HCT116 (cell line): ENCODE data around the gene BNC2. TPM values are rescaled to one million over a fixed set of nuclear protein-coding genes. Genes with fewer than 3 reads are reported as not detected.

Experiments used
- ATAC-seq: fragments of 200-7000 bp; cut with Tn5 transposase; 2 replicates; pipeline ENCODE4 v1.9.1; 2020; ENCODE audit warnings: mild to moderate bottlenecking, moderate library complexity
- BruUV-seq: library from RNA; stranded (reverse); fragments of 400-500 nt; replicated peaks from 2 replicates; lab custom pipeline; 2021; lab: Mats Ljungman, UMichigan
- CTCF ChIA-PET: fragments of 300-600 bp; sonication (Branson Sonifier 250); formaldehyde crosslinking; loops from one replicate; lab custom pipeline; 2021; ENCODE audit warnings: antibody characterized with exemption; lab: Charles Lee
- POLR2A ChIA-PET: fragments of 300-600, 350-600 bp; sonication (Branson Sonifier 250); formaldehyde crosslinking; loops from one replicate; lab custom pipeline; 2021; ENCODE audit warnings: antibody characterized with exemption; lab: Charles Lee
- RAD21 ChIA-PET, 2 experiments: fragments of 300-600 bp; sonication (Branson Sonifier 250); formaldehyde crosslinking; loops; one replicate each; lab custom pipeline; 2023; ENCODE audit warnings: low total read pairs in 2 of 2; ENCODE audit not compliant: uncharacterized antibody in 2 of 2, unreplicated experiment in 2 of 2, low non-redundant PET in 1 of 2; lab: Charles Lee
- DNase-seq: peaks from one replicate; pipeline ENCODE4 v3.0.0-alpha.2; 2010; ENCODE audit warnings: low read depth, low spot score
- H2AFZ ChIP-seq: fragments of 200-600 bp; shearing (Covaris generic), sonication (generic); 2 replicates; pipeline ENCODE4 v1.6.1; 2017; ENCODE audit warnings: low read depth, mixed run types, mixed read lengths, antibody characterized with exemption, low read length; ENCODE audit not compliant: poor library complexity, severe bottlenecking
- H3K27ac ChIP-seq: 2 replicates; pipeline ENCODE4 v1.5.1; 2012; ENCODE audit warnings: low read depth, low read length
- H3K27me3 ChIP-seq: fragments of 200-600 bp; sonication (generic); 2 replicates; pipeline ENCODE4 v1.6.1; 2016; ENCODE audit warnings: mixed run types, low read length, mixed read lengths; ENCODE audit not compliant: insufficient read depth
- H3K36me3 ChIP-seq, 2 experiments: fragments of 200-500 bp in 1 of 2; fragments of 200-600 bp in 1 of 2; sonication (Bioruptor generic) in 1 of 2; sonication (generic) in 1 of 2; 2 replicates each; pipeline versions ENCODE4 v1.5.1 to v1.6.1; 2014 to 2016; ENCODE audit warnings: low read length in 2 of 2, inconsistent platforms in 1 of 2, mixed read lengths in 1 of 2, mixed run types in 1 of 2; ENCODE audit not compliant: insufficient read depth in 2 of 2, control insufficient read depth in 1 of 2
- H3K4me1 ChIP-seq, 2 experiments: fragments of 200-600 bp in 1 of 2; sonication (generic) in 1 of 2; 2 replicates each; pipeline versions ENCODE4 v1.5.1 to v1.6.1; 2012 to 2017; ENCODE audit warnings: low read length in 2 of 2, inconsistent platforms in 1 of 2, mild to moderate bottlenecking in 1 of 2, mixed read lengths in 1 of 2, mixed run types in 1 of 2, moderate library complexity in 1 of 2; ENCODE audit not compliant: insufficient read depth in 2 of 2, control insufficient read depth in 1 of 2
- H3K4me2 ChIP-seq: fragments of 200-600 bp; sonication (generic); 2 replicates; pipeline ENCODE4 v1.6.1; 2017; ENCODE audit warnings: mixed run types, low read length, mixed read lengths
- H3K4me3 ChIP-seq, 2 experiments: fragments of 200-600 bp in 1 of 2; sonication (generic) in 1 of 2; replicated peaks in 1 of 2; 2 replicates each; pipeline ENCODE4 v1.5.1; 2011 to 2016; ENCODE audit warnings: low read length in 2 of 2, control low read depth in 1 of 2, low read depth in 1 of 2, mild to moderate bottlenecking in 1 of 2, mixed read lengths in 1 of 2, mixed run types in 1 of 2
- H3K79me2 ChIP-seq: fragments of 200-600 bp; sonication (generic); 2 replicates; pipeline ENCODE4 v1.6.1; 2017; ENCODE audit warnings: mild to moderate bottlenecking, mixed run types, low read length, moderate library complexity, mixed read lengths; ENCODE audit not compliant: insufficient read depth
- H3K9ac ChIP-seq: fragments of 200-600 bp; sonication (generic); 2 replicates; pipeline ENCODE4 v1.6.1; 2016; ENCODE audit warnings: low read length, mixed read lengths
- H3K9me2 ChIP-seq: fragments of 200-600 bp; sonication (generic), shearing (Covaris generic); 2 replicates; pipeline ENCODE4 v1.6.1; 2017; ENCODE audit warnings: mixed run types, mild to moderate bottlenecking, moderate library complexity; ENCODE audit not compliant: insufficient read depth
- H3K9me3 ChIP-seq, 2 experiments: fragments of 200-500 bp in 1 of 2; fragments of 200-600 bp in 1 of 2; sonication (Bioruptor generic) in 1 of 2; sonication (generic) in 1 of 2; 2 replicates each; pipeline ENCODE4 v1.6.1; 2014 to 2017; ENCODE audit warnings: low read length in 2 of 2, mixed read lengths in 2 of 2, inconsistent platforms in 1 of 2, low read depth in 1 of 2, mild to moderate bottlenecking in 1 of 2, mixed run types in 1 of 2, moderate library complexity in 1 of 2; ENCODE audit not compliant: control insufficient read depth in 1 of 2, insufficient read depth in 1 of 2
- H4K20me1 ChIP-seq: fragments of 200-600 bp; sonication (generic), shearing (Covaris generic); 2 replicates; pipeline ENCODE4 v1.6.1; 2017; ENCODE audit warnings: mixed run types, mild to moderate bottlenecking, moderate library complexity; ENCODE audit not compliant: insufficient read depth
- CBX3 ChIP-seq: IDR thresholded peaks from 2 replicates; pipeline ENCODE4 v1.6.1; 2012; ENCODE audit warnings: low read depth
- FOSL1 ChIP-seq: IDR thresholded peaks from 2 replicates; pipeline ENCODE4 v1.6.1; 2012; ENCODE audit warnings: low read depth
- JUND ChIP-seq: IDR thresholded peaks from 2 replicates; pipeline ENCODE4 v1.6.1; 2012
- POLR2AphosphoS5 ChIP-seq: IDR thresholded peaks from 2 replicates; pipeline ENCODE4 v1.6.1; 2011; ENCODE audit warnings: mild to moderate bottlenecking, low read depth, low read length, moderate library complexity
- RAD21 ChIP-seq: IDR thresholded peaks from 2 replicates; pipeline ENCODE4 v1.6.1; 2012; ENCODE audit warnings: low read depth, mild to moderate bottlenecking
- SIN3A ChIP-seq: IDR thresholded peaks from 2 replicates; pipeline ENCODE4 v1.6.1; 2012; ENCODE audit warnings: low read depth
- SP1 ChIP-seq: IDR thresholded peaks from 2 replicates; pipeline ENCODE4 v1.6.1; 2012; ENCODE audit warnings: low read depth
- SRF ChIP-seq: IDR thresholded peaks from 2 replicates; pipeline ENCODE4 v1.6.1; 2012; ENCODE audit warnings: low read depth
- YY1 ChIP-seq: IDR thresholded peaks from 2 replicates; pipeline ENCODE4 v1.6.1; 2011; ENCODE audit warnings: low read length, low read depth, moderate library complexity, mild to moderate bottlenecking; ENCODE audit not compliant: insufficient replicate concordance; ENCODE audit errors: extremely low read depth
- ZNF274 ChIP-seq: fragments of 200-500 bp; sonication (Bioruptor generic); IDR thresholded peaks from 2 replicates; pipeline ENCODE4 v1.6.1; 2014; ENCODE audit warnings: mild to moderate bottlenecking, low read depth, low read length, inconsistent platforms
- intact Hi-C: fragments of 100-400 bp; cut with micrococcal nuclease; formaldehyde crosslinking; loops from 2 replicates; pipeline ENCODE4 v1.10.0; 2022
- total RNA-seq: library from RNA; stranded (reverse); gene quantifications from one replicate; pipeline ENCODE4 v1.2.1, GENCODE V29; 2021; ENCODE audit not compliant: unreplicated experiment
- TF ChIP-seq, protein P1 (sequence below), 3 experiments: fragments of 200-600 bp in 1 of 3; sonication (generic) in 1 of 3; IDR thresholded peaks in 2 of 3; conservative IDR thresholded peaks in 1 of 3; 2 replicates each; pipeline ENCODE4 v1.5.1; 2012 to 2017; ENCODE audit warnings: low read depth in 2 of 3, low read length in 2 of 3, antibody characterized with exemption in 1 of 3, borderline replicate concordance in 1 of 3, control low read depth in 1 of 3, mild to moderate bottlenecking in 1 of 3, mixed read lengths in 1 of 3, mixed run types in 1 of 3, moderate library complexity in 1 of 3; ENCODE audit not compliant: insufficient read depth in 1 of 3
- TF ChIP-seq, protein P2 (sequence below): IDR thresholded peaks from 2 replicates; pipeline ENCODE4 v1.6.1; 2012
- TF ChIP-seq, protein P3 (sequence below): IDR thresholded peaks from 2 replicates; pipeline ENCODE4 v1.6.1; 2012; ENCODE audit warnings: low read depth
- TF ChIP-seq, protein P4 (sequence below): IDR thresholded peaks from 2 replicates; pipeline ENCODE4 v1.6.1; 2011; ENCODE audit warnings: mild to moderate bottlenecking, low read length, moderate library complexity; ENCODE audit not compliant: insufficient replicate concordance; ENCODE audit errors: extremely low read depth

BNC2 gene
- total RNA-seq, 1 experiment from 2014 or later = 0.37 TPM

DNA sequence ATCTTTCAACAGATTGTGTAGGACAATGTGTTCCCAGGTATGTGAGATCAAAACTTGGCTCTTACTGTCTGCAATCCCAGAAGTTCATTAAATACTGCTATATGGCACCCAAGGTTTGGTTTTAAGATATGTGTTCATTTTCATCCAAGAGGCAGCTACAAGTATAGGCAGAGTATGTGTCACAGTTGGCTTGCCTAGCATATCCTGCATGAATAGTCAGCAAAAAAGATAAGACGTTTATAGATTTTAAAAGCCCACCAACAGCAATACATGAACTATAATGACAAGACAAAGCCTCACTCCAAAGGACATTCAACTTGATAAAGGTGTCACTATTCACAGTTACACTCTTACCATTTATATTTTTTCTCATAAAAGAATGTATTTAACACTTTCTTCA, 99.1 kb downstream of the BNC2 start (continued):
- TF ChIP-seq, protein P1, sequence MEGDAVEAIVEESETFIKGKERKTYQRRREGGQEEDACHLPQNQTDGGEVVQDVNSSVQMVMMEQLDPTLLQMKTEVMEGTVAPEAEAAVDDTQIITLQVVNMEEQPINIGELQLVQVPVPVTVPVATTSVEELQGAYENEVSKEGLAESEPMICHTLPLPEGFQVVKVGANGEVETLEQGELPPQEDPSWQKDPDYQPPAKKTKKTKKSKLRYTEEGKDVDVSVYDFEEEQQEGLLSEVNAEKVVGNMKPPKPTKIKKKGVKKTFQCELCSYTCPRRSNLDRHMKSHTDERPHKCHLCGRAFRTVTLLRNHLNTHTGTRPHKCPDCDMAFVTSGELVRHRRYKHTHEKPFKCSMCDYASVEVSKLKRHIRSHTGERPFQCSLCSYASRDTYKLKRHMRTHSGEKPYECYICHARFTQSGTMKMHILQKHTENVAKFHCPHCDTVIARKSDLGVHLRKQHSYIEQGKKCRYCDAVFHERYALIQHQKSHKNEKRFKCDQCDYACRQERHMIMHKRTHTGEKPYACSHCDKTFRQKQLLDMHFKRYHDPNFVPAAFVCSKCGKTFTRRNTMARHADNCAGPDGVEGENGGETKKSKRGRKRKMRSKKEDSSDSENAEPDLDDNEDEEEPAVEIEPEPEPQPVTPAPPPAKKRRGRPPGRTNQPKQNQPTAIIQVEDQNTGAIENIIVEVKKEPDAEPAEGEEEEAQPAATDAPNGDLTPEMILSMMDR (IDR thresholded peaks at IDR 0.05 in 2 of 3, conservative IDR thresholded peaks at IDR 0.05 in 1 of 3; ENCODE audit: borderline replicate concordance in 1 of 3, insufficient read depth in 1 of 3, low read depth in 2 of 3, low read length in 2 of 3) = no peak

DNA sequence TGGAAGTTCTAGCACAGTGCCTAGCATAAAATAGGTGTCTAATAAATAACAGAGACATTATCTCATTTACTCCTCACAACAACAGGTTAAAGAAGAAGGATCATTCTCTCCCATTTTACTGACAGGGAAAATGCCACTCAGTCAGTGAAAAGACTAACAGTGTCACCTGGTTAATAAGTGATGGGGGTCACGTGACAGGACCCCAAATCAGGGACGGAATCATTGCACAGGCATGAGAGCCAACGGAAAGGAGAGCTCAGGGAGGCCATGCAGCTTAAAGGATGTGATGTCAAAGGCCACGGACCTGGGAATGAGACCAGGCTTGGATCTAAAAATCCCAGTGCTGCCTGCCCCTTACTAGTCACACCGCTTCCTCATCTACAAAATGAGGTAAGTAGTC, 101.2 kb downstream of the BNC2 start:
- CTCF ChIA-PET = no interaction called here
- H4K20me1 ChIP-seq = no peaks in the 10 kb centered on the region

More for the DNA sequence above, 101.2 kb downstream of the BNC2 start:
- Histone ChIP-seq H2AFZ (no peak overlapping the region), H3K27ac (no peak overlapping the region), H3K4me1 (no peaks in the 10 kb centered on the region), H3K9ac (no peak overlapping the region), H3K79me2 (no peaks in the 10 kb centered on the region), H3K27me3 (0 out of 2 replicates have a peak, but pooled peaks cover 8% of the 10 kb centered on the region), H3K4me2 (no peak overlapping the region), H3K9me2 (no peaks in the 10 kb centered on the region), H3K4me3 (no peak overlapping the region), H3K36me3 (no peaks in the 10 kb centered on the region), H3K9me3 (no peaks in the 10 kb centered on the region)
- ChIA-PET RAD21 (no interaction called here), POLR2A (no interaction called here)
- DNase-seq (no peak), ATAC-seq (no peak)
- TF ChIP-seq SP1 = no peak
- no peak for TF ChIP-seq JUND
- TF ChIP-seq RAD21 = no peak
- TF ChIP-seq SIN3A = no peak
- no peak for TF ChIP-seq YY1
- TF ChIP-seq, protein P1 (IDR thresholded peaks at IDR 0.05 in 2 of 3, conservative IDR thresholded peaks at IDR 0.05 in 1 of 3; ENCODE audit: borderline replicate concordance in 1 of 3, insufficient read depth in 1 of 3, low read depth in 2 of 3, low read length in 2 of 3) = no peak
- TF ChIP-seq SRF = no peak
- no peak for TF ChIP-seq POLR2AphosphoS5
- TF ChIP-seq, protein P2, sequence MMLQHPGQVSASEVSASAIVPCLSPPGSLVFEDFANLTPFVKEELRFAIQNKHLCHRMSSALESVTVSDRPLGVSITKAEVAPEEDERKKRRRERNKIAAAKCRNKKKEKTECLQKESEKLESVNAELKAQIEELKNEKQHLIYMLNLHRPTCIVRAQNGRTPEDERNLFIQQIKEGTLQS = no peak
- TF ChIP-seq, protein P3, sequence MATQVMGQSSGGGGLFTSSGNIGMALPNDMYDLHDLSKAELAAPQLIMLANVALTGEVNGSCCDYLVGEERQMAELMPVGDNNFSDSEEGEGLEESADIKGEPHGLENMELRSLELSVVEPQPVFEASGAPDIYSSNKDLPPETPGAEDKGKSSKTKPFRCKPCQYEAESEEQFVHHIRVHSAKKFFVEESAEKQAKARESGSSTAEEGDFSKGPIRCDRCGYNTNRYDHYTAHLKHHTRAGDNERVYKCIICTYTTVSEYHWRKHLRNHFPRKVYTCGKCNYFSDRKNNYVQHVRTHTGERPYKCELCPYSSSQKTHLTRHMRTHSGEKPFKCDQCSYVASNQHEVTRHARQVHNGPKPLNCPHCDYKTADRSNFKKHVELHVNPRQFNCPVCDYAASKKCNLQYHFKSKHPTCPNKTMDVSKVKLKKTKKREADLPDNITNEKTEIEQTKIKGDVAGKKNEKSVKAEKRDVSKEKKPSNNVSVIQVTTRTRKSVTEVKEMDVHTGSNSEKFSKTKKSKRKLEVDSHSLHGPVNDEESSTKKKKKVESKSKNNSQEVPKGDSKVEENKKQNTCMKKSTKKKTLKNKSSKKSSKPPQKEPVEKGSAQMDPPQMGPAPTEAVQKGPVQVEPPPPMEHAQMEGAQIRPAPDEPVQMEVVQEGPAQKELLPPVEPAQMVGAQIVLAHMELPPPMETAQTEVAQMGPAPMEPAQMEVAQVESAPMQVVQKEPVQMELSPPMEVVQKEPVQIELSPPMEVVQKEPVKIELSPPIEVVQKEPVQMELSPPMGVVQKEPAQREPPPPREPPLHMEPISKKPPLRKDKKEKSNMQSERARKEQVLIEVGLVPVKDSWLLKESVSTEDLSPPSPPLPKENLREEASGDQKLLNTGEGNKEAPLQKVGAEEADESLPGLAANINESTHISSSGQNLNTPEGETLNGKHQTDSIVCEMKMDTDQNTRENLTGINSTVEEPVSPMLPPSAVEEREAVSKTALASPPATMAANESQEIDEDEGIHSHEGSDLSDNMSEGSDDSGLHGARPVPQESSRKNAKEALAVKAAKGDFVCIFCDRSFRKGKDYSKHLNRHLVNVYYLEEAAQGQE = no peak
- TF ChIP-seq, protein P4, sequence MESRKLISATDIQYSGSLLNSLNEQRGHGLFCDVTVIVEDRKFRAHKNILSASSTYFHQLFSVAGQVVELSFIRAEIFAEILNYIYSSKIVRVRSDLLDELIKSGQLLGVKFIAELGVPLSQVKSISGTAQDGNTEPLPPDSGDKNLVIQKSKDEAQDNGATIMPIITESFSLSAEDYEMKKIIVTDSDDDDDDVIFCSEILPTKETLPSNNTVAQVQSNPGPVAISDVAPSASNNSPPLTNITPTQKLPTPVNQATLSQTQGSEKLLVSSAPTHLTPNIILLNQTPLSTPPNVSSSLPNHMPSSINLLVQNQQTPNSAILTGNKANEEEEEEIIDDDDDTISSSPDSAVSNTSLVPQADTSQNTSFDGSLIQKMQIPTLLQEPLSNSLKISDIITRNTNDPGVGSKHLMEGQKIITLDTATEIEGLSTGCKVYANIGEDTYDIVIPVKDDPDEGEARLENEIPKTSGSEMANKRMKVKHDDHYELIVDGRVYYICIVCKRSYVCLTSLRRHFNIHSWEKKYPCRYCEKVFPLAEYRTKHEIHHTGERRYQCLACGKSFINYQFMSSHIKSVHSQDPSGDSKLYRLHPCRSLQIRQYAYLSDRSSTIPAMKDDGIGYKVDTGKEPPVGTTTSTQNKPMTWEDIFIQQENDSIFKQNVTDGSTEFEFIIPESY = no peak
- no peak for TF ChIP-seq FOSL1
- no peak for TF ChIP-seq ZNF274
- no peak for TF ChIP-seq CBX3
- intact Hi-C loops = no loop called here
- no TSS peak for BruUV-seq
